ENCODE results near the gene GRM1.

GRM1 gene

DNA sequence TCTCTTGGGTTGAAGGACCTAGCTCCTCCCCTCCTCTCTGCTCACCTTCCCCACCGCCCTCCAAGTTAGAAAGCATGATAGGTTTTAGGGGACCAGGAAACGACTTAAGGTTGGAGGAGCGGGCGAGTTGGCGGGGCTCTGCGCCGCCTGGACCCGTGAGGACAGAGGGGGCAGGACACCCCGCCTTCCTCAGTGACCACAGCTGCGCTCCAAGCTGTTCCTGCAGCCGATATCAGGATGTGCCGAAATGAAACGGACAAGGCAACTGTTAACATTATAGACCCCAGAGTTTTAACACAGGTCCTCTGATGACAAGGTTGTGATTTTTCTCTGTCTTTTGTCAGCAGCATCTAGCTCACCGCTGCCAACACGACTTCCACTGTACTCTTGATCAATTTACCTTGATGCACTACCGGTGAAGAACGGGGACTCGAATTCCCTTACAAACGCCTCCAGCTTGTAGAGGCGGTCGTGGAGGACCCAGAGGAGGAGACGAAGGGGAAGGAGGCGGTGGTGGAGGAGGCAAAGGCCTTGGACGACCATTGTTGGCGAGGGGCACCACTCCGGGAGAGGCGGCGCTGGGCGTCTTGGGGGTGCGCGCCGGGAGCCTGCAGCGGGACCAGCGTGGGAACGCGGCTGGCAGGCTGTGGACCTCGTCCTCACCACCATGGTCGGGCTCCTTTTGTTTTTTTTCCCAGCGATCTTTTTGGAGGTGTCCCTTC is at the start of gene GRM1:
TSS of gene GRM1 (plus strand) at position 212 of the 722 bp plus-strand sequence. CDS start at position 668, 456 bp downstream.
- DNase-seq (ENCODE audit: low spot score): no peak

DNA sequence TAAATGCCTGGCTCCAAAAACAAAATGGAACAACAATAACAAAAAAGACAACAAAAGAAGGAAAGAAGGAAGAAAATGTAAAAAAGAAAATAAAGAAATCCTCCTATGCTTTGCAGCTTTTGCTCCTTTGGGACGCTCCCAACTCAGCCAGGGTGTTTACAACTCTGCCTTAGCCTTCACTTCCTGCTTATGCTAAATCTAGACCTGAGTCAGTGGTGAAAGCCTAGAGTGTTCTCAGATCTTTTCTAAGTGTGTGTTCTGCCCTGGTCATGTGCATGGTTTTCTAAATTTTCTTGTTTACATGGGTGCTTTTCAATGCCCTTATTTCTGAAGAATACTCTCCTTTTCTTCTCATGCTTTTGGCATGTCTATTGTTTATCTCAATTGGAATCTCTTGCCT is 19.5 kb upstream of the GRM1 start:
- DNase-seq (ENCODE audit: low spot score): no peak

DNA sequence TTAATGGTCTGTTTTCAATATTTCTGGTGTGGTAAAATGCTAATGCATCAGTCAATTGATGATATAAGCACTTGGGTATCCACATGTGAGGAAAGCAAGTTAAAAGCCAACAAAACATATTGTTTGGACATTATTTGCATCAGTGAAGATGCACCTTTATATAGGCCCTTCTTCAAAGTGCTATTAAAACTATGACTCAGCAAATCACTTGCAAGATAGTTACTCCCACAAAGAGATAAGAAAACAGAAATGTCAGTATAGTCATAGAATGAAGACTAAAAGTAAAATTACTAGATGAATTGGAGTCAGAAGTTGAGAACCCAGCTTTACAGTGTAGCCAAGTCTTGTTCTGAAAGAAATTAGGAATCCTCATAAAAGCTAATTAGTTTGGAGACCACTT is 14.6 kb upstream of the GRM1 start:
- no peak for DNase-seq (ENCODE audit: low spot score)

DNA sequence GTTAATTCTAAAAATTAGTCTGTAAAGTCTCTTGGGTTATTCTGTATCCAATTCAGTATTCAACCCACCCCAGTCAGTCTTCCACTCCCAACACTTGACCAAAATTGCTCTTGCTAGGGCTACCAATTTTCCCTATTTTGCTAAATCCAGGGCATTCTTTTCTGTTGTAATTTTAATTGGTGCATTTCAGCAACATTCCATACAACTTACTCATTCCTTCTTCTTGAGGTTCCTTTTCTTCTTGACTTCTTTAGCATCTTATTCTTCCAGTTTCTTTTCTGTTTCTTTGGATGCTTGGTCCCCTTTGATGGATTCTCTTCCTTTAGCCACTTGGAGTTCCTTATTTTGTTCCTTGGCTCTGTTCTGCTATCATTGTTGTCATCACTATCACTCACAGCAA is 11.2 kb upstream of the GRM1 start:
- DNase-seq (ENCODE audit: low spot score): no peak

DNA sequence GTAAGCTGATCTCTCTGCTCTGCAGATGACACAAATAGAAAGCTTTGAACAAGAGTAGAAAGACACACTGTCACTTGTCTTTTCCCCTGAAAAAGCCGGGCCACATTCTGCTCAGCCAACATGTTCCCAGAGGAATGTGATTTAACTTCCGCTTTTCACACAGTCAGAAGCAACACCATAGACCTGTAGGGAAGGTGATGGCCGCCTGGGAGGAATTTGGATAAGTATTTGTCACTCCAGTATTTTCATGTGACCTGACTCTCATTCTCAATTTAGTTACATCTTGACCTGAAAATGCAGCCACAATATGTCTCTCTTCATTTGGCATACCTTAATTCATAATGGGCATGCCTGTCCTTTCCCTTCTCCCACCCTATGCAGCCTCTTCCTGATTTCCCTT is 2.0 kb upstream of the GRM1 start:
- DNase-seq (ENCODE audit: low spot score): no peak

DNA sequence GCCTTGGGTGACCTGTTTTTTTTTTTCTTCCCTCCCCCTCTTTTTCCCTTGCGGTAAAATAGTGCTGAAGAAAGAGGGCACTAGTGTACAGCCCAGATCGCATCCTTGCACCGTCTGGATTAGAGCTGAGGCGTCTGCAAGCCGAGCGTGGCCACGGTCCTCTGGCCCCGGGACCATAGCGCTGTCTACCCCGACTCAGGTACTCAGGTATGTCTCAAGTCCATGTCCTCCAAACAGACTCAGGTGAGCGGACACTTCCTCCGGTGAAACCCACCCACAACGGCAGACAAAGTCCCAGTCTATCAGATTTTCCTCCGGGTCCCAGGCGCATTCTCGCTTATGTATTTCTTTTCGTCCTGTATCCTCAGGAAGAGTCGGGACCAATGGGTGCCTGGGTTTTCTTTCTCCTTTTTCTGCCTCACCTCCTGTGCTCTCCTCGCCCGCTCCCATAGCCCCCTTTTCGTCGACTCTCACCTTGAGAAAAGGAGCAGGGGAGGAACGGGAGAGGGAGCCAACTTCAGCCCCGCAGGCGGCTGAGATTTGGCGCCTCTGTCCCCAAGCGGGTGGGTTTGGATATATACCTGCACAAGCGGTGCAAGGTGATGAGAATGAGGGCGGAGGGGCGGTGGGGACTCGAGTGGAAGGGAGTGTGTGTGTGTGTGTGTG is 1.1 kb upstream of the GRM1 start:
- DNase-seq (ENCODE audit: low spot score): no peak

DNA sequence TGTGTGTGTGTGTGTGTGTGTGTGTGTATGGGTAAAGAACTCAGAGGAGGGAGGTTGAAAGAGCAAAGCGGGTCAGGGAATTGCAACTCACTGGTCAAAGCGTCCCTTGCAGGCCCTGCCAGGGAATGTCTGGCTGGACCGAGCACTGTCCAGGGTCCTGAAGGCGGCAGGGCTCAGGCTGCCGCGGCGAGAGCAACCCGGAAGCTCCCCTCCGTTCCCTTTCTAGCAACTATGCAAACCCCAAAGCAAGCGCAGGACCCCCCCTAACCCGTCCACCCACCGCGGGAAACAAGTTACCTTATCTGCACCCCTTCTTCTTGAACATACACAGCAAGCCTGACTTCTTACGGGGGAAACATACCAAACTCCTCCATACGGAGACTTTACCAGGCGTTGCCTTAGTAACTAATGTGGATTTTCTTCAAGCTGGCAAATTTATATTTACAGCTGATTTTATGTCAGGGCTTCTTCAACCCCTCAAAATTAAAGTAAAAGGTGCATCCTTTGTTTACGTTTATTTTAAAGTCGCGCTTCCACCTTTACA is 538 bp upstream of the GRM1 start:
- DNase-seq (ENCODE audit: low spot score): peak; percentile 20

DNA sequence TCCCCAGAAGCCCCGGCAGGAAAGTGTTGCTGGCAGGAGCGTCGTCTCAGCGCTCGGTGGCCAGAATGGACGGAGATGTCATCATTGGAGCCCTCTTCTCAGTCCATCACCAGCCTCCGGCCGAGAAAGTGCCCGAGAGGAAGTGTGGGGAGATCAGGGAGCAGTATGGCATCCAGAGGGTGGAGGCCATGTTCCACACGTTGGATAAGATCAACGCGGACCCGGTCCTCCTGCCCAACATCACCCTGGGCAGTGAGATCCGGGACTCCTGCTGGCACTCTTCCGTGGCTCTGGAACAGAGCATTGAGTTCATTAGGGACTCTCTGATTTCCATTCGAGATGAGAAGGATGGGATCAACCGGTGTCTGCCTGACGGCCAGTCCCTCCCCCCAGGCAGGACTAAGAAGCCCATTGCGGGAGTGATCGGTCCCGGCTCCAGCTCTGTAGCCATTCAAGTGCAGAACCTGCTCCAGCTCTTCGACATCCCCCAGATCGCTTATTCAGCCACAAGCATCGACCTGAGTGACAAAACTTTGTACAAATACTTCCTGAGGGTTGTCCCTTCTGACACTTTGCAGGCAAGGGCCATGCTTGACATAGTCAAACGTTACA is 817 bp downstream of the GRM1 start:
- no peak for DNase-seq (ENCODE audit: low spot score)

DNA sequence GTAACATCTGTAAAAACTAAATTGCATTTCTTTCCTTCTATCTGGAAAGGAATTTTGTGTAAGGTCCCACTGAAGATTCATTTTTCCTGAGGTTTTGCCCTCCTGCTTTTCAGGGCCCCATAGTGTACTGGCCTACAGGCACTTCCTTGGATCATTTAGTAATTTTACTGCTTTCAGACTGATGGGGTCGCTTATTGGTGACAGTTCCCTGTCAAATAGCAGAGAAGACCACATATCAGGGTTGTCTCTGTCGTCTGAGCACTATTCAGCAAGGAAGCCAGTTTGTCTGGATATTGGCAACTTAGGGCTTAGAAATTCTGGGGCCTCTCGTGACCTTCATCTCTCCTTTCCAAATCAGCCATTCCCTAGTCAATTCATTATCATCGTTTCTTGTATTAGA is 3.5 kb downstream of the GRM1 start:
- DNase-seq (ENCODE audit: low spot score): no peak

DNA sequence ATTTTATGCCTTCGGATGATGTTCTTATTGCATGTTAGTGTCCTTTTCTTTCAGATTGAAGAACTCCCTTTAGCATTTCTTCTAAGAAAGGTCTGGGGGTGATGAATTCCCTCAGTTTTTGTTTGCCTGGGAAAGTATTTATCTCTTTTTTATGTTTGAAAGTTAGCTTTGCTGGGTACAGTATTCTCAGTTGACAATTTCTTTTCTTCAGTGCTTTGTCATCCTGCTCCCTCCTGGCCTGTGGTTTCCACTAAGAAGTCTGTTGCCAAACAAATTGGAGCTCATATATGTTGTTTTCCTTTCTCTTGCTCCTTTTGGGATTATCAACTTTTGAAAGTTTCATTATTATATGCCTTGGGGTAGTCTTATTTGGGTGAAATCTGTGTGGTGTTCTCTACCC is 11.5 kb downstream of the GRM1 start:
- DNase-seq (ENCODE audit: low spot score): no peak

DNA sequence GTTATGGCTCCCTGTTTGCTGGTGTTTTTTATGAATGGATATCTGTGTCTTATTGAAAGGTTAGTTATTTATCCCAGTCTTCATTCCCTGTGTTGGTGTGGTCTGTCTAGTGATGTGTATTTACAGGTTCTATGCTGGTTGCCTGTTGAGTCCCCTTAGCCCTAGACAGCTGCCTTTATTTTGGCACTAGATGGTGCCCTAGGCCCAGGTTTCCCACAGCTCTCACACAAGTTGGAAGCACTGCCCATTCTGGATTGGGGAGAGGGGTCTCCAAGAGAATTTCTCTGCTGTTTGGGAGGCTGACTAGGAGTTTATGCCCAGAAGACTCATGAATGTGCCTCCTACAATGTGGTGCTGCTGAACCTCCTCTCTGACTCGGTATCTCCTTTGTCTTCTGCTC is 12.4 kb downstream of the GRM1 start:
- DNase-seq (ENCODE audit: low spot score): no peak

DNA sequence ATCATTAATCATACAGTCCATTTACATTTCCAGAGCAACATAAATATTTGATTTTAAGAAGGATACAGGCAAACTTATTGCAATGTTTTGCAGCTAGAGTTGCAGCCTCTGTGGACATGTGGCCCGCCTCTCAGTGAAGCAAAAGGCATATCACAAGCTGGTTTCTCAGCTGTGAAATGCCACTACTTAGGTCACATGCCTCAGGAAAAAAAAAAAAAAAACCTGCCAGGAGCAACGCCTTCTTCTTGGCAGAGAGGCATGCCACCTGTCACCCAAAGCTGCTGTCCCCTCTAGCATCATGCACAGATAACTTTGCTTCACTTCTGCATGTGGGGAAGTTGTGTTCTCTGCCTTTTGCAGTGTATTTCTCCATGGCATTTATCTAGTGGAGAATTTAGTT is 18.5 kb downstream of the GRM1 start:
- no peak for DNase-seq (ENCODE audit: low spot score)

DNA sequence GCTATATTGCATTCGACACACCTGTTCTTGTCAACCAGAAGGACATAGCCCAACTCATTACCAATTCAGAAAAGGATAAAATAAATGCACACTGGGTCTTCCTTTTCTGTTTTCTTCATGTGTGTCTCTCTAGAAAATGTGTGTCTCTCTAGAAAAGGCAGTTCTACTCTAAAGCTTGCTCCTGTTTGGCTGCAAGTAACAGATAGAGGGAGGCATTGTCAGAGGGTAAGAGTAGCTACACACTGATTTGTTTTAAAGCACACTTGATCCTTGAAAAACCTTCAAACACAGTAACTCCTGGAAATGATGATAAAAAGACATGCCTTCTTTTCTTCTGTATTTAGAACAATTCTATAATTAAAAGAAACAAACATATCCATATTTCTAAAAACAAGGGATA is 21.3 kb downstream of the GRM1 start:
- DNase-seq (ENCODE audit: low spot score): no peak

DNA sequence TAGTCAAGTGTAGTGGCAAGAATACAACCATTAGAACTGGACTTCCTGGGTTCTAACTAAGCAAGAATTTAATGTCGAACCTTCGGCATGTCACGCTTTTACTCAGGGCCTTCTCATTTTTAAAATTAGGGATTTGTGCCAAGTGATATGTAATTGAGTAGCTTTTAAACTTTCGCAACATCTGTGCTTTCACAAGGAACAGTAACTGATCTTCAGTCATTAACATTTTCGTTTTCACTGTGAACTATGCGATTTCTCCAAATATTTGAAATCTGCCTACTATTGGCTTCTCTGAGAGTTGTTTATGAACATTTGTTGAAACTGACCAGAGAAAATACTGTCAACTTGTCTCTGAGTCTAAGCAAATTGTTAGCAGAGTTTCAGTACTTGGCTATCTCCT is 27.6 kb downstream of the GRM1 start:
- DNase-seq (ENCODE audit: low spot score): no peak

DNA sequence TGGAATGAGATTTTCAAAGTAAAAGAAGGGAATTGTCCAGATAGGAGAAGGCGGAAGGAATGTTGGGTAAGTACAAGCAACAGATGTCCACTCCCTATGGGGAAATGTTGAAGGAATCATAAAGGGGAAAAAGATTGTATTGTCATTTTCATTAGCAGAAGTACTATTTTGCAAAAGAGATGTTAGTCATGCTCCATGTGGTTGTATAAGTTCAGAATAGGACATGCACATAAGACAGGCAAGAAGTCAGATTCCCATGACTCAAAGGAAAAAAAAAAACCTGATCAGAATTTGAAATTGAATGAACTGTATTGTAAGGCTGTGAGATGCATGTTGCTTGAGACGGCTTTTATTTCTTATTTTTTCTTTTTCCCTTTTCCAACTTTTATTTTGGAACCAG is 36.8 kb downstream of the GRM1 start:
- no peak for DNase-seq (ENCODE audit: low spot score)

DNA sequence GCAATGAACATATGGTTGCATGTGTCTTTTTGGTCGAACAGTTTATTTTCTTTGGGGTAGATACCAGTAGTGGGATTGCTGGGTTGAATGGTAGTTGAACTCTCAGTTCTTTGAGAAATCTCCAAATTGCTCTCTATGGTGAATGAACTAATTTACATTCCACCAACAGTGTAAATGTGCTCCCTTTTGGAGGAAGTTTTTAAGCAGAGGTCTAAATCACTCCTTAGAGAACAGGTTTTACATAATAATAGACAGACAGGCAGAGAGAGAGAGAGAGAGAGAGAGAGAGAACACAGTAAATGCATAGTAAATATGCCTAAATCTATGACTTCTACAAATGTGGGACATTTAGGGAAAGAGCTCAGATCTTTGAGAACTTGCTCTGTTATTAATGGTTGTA is 37.6 kb downstream of the GRM1 start:
- DNase-seq (ENCODE audit: low spot score): no peak

DNA sequence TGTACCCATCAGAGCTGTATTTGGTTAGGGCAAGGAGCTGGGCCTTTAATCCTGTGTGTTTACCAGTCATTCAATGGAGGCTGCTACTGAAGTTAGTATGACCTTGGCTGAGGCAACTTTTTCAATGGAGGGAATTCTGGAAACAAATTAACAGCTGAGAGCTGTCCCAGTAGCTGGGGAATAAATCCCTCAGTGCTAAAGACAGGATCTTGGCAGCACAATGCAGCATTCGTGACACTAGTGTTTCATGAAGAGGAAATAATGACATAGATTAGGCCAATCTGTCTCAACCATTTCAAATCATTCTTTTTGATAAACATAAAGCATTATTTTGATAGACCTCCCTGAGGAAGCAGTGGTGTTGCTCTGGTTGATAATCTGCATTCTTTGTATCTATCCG is 42.9 kb downstream of the GRM1 start:
- DNase-seq (ENCODE audit: low spot score): no peak

DNA sequence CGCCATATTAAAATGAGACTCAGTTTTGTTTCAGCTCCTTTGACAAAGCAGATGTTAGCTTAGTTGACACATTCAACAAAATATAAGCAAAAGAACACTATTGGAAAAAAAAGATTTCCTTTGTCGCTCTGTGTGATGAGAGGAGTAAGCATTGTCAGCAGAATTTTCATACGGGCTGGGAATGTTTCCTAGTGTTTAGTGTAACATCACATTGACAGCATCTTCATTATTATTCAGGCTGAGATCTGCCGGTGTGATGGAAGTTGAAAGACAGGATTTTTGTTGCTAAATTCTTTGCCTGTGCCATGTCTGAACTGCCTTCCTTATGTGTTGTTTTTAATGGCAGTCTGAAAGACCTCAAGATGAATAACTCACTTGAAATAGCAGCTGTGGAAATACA is 49.1 kb downstream of the GRM1 start:
- DNase-seq (ENCODE audit: low spot score): no peak

DNA sequence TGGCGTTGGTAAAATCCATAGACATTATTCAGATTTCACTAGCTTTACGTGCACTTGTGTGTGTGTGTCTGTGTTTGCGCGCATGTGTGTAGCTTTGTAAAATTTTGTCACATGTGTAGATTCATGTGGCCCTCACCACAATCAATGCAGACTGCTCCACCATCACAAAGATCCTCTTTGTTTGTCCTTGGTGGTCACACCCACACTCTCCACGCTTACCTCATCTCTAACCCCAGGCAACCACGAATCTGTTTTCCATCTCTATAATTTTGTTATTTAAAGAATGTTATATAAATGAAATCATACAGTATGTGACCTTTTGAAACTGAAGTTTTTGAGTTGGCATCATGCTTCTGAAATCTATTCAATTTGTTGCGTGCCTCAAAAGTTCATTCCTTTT is 58.5 kb downstream of the GRM1 start:
- DNase-seq (ENCODE audit: low spot score): no peak

DNA sequence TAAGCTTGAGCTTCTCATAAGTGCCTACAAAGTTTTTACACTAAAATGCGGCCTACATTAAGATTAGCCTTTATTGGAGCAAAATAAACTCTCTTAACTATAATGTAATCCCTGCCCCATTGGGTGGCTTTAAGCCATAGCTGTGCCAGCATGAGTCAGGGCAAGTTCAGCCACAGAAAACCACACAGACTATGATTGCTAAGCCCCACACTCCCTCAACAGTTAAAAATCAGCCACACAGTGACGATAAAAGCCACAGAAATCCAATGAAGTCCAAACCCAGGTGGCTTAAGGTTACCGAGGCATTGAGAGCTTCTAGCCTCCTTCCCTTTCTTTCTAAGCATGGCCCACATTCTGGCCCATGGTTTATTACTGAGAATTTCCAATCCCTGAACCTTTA is 61.6 kb downstream of the GRM1 start:
- no peak for DNase-seq (ENCODE audit: low spot score)

DNA sequence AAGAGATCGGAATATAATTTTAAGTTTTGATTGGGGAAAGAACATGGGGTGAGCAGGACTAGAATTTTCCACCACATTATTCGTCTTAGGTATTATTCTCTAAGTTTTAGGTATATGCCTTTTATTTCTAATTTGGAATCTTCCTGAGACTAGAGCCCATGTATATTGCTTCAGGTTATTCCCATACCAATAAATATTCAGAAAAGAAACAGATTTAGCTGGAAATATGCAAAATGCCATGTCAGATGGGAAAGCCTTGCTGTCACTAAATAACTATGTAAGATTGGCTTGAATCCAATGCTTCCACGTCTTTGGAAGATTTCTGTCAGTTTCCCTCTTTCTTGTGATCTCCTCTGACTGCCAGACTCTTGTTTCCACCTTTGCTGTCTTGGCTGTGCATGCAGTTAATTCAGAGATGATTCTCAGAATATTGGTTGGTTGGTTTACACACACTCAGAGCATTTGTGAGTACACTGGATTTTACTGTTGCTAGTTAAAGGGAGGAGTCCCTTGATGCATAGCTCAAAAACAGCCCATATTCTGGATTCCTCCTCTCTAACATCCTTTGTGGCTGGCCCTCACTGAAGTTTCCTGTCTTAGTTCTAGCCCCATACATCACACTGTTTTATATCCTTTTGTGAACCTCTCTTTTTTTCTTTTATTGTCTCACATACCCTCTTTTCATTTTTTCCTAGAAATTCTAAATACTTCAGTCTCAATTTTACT is 64.3 kb downstream of the GRM1 start:
- no peak for DNase-seq (ENCODE audit: low spot score)

DNA sequence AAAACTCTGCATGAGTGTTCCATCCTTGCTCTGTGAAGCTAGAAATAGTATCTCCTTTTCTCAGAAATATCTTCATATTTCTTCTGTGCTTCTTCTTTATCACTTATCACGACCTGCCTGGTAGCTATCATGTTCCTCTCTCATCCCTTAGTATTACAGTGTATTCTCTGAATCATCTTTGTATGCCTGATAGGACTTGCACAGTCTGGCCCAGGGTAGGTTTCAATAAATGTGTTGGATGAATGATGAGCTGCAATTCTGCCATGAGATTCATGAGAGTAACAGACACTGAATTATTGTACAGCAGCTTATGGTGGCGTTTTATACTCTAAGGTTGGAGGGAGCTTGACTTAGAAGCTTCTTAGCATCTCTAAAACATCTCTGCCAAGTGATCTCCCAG is 66.6 kb downstream of the GRM1 start:
- no peak for DNase-seq (ENCODE audit: low spot score)

DNA sequence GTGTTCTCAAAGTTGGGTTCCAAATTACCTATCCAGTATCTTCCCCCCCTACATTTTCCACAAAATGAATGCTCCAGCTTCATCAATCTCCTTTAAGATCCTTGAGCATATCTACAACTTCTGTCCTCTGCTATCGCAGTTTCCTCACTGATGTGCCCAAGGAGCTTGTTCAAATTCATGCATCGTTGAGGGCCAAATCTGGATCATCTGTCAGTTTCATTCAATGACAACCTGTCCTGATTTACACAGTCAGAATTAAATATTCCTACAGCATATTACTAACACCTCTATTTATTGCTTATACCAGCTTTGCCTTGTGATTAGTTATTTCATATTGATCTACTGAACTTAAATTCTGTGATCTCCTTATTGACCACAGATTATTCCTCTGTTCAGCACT is 68.7 kb downstream of the GRM1 start:
- DNase-seq (ENCODE audit: low spot score): no peak
